HEK293T (cell line): ENCODE data around the gene PRDM16.

Experiments
- CTCF ChIA-PET: fragments of 350-600 bp; formaldehyde crosslinking; extraction: SDS; loops from one replicate; lab custom pipeline; 2021; ENCODE audit warnings: antibody characterized with exemption, inconsistent platforms; lab: Yijun Ruan, JAX
- POLR2A ChIA-PET: fragments of 350-600 bp; formaldehyde crosslinking; extraction: SDS; loops from one replicate; lab custom pipeline; 2020; ENCODE audit warnings: antibody characterized with exemption, inconsistent platforms; lab: Yijun Ruan, JAX
- DNase-seq: peaks from one replicate; pipeline ENCODE4 v3.0.0; 2012; ENCODE audit warnings: mixed read lengths; ENCODE audit errors: extremely low spot score
- ARNT ChIP-seq: fragments of 450-650 bp; IDR thresholded peaks from 2 replicates; pipeline ENCODE4 v1.6.1; 2017; ENCODE audit warnings: mild to moderate bottlenecking
- BHLHE40 ChIP-seq: fragments of 450-650 bp; IDR thresholded peaks from 2 replicates; pipeline ENCODE4 v1.6.1; 2016; ENCODE audit warnings: mild to moderate bottlenecking, moderate library complexity, borderline replicate concordance
- CTBP1 ChIP-seq: fragments of 450-650 bp; IDR thresholded peaks from 2 replicates; pipeline ENCODE4 v1.6.1; 2016; ENCODE audit warnings: borderline replicate concordance
- FOXA1 ChIP-seq: fragments of 450-650 bp; IDR thresholded peaks from 2 replicates; pipeline ENCODE4 v1.6.1; 2016; ENCODE audit warnings: mild to moderate bottlenecking
- FOXK2 ChIP-seq: fragments of 450-650 bp; IDR thresholded peaks from 2 replicates; pipeline ENCODE4 v1.6.1; 2016; ENCODE audit warnings: mild to moderate bottlenecking
- FOXM1 ChIP-seq: fragments of 450-650 bp; IDR thresholded peaks from 2 replicates; pipeline ENCODE4 v1.6.1; 2017; ENCODE audit warnings: mild to moderate bottlenecking, borderline replicate concordance
- HDGF ChIP-seq: fragments of 450-650 bp; IDR thresholded peaks from 2 replicates; pipeline ENCODE4 v1.6.1; 2017; ENCODE audit warnings: antibody characterized with exemption, borderline replicate concordance
- L3MBTL2 ChIP-seq: fragments of 450-650 bp; conservative IDR thresholded peaks from 2 replicates; pipeline ENCODE4 v1.6.1; 2016; ENCODE audit warnings: mild to moderate bottlenecking
- LEF1 ChIP-seq: fragments of 450-650 bp; IDR thresholded peaks from 2 replicates; pipeline ENCODE4 v1.6.1; 2017; ENCODE audit warnings: mild to moderate bottlenecking, borderline replicate concordance
- NFRKB ChIP-seq: fragments of 450-650 bp; IDR thresholded peaks from 2 replicates; pipeline ENCODE4 v1.6.1; 2016; ENCODE audit warnings: mild to moderate bottlenecking, moderate library complexity
- PKNOX1 ChIP-seq: fragments of 450-650 bp; IDR thresholded peaks from 2 replicates; pipeline ENCODE4 v1.6.1; 2016
- SP1 ChIP-seq: fragments of 450-650 bp; IDR thresholded peaks from 2 replicates; pipeline ENCODE4 v1.6.1; 2017
- SUZ12 ChIP-seq: fragments of 450-650 bp; IDR thresholded peaks from 2 replicates; pipeline ENCODE4 v1.6.1; 2016; ENCODE audit warnings: mild to moderate bottlenecking
- TARDBP ChIP-seq: fragments of 450-650 bp; IDR thresholded peaks from 2 replicates; pipeline ENCODE4 v1.6.1; 2016
- ZNF384 ChIP-seq: fragments of 450-650 bp; IDR thresholded peaks from 2 replicates; pipeline ENCODE4 v1.6.1; 2016

The PRDM16 gene

GRCh38 chr1:3251099-3251806 is 182.2 kb downstream of the PRDM16 start:
- CTCF ChIA-PET = no interaction called here
- DNase-seq = no peak

GRCh38 chr1:3251807-3252428 is 182.9 kb downstream of the PRDM16 start:
- TF ChIP-seq HDGF (no peak), SP1 (no peak), TARDBP (no peak), LEF1 (no peak)
- POLR2A ChIA-PET = no interaction called here
- CTCF ChIA-PET = no interaction called here
- DNase-seq = no peak

More at GRCh38 chr1:3251099-3251806, 182.2 kb downstream of the PRDM16 start:
- no peak for TF ChIP-seq LEF1
- no peak for TF ChIP-seq FOXK2
- TF ChIP-seq BHLHE40 = no peak
- TF ChIP-seq TARDBP = no peak
- TF ChIP-seq HDGF = no peak
- no peak for TF ChIP-seq PKNOX1
- no peak for TF ChIP-seq NFRKB
- no peak for TF ChIP-seq SP1
- TF ChIP-seq FOXA1 = no peak
- no peak for TF ChIP-seq CTBP1
- POLR2A ChIA-PET = no interaction called here

- POLR2A ChIA-PET = no interaction called here
- no peak for DNase-seq
- CTCF ChIA-PET = no interaction called here
- TF ChIP-seq NFRKB (no peak), L3MBTL2 (no peak), ARNT (no peak), SP1 (no peak), ZNF384 (no peak), FOXM1 (no peak), CTBP1 (no peak), HDGF (no peak), PKNOX1 (no peak), FOXA1 (no peak), BHLHE40 (no peak), SUZ12 (no peak), TARDBP (no peak)
Measured at GRCh38 chr1:3255680-3256079, 186.7 kb downstream of the PRDM16 start.

- POLR2A ChIA-PET = no interaction called here
- DNase-seq = no peak
- TF ChIP-seq SP1 = no peak
- TF ChIP-seq ZNF384 = no peak
- no peak for TF ChIP-seq ARNT
- no peak for TF ChIP-seq L3MBTL2
- TF ChIP-seq FOXK2 = no peak
- TF ChIP-seq PKNOX1 = no peak
- TF ChIP-seq LEF1 = no peak
- no peak for TF ChIP-seq CTBP1
- CTCF ChIA-PET = no interaction called here
Measured at GRCh38 chr1:3257788-3258187, 188.8 kb downstream of the PRDM16 start.

GRCh38 chr1:3258386-3259003 is 189.5 kb downstream of the PRDM16 start:
- TF ChIP-seq CTBP1 (no peak), BHLHE40 (no peak), FOXM1 (no peak), SP1 (no peak), NFRKB (no peak), SUZ12 (no peak), ZNF384 (no peak), PKNOX1 (no peak), FOXA1 (no peak), LEF1 (no peak), TARDBP (no peak), HDGF (no peak), FOXK2 (no peak)
- POLR2A ChIA-PET = no interaction called here
- no peak for DNase-seq
- CTCF ChIA-PET = no interaction called here

- POLR2A ChIA-PET = no interaction called here
- TF ChIP-seq FOXK2 (no peak), SUZ12 (no peak), BHLHE40 (no peak), NFRKB (no peak), FOXM1 (no peak), FOXA1 (no peak), LEF1 (no peak), L3MBTL2 (no peak), ARNT (no peak)
- CTCF ChIA-PET = no interaction called here
Measured at GRCh38 chr1:3259020-3259419, 190.0 kb downstream of the PRDM16 start.

More at GRCh38 chr1:3259020-3259419, 190.0 kb downstream of the PRDM16 start:
- no peak for DNase-seq
